Stimulated activated effector memory CD8-positive, alpha-beta T cell treated with anti-CD3 and anti-CD28 coated beads, Interleukin-12 subunit alpha, Interleukin-12 subunit beta, amount 100 ng/mL, for 72 hours (primary cell): ENCODE measurements around the gene ARHGEF10L.
A peak's percentile ranks its signal among the peaks of the same experiment; 100 is the strongest.
"Not testable (repeated sequence)": the region's sequence is repeated elsewhere in the genome, so short reads cannot be mapped to it uniquely, and the experiment has no call there.

ENCODE experiments used
- ATAC-seq: fragments of 150-1000 bp; cut with Tn5 transposase; 2 replicates; pipeline ENCODE4 v1.10.0; 2021
- DNase-seq, 2 donors: peaks; one replicate each; pipeline ENCODE4 v3.0.0; 2021 to 2022; ENCODE audit warnings: low spot score in 2 of 2
- H3K27ac Mint-ChIP-seq: one replicate; pipeline ENCODE4 v1.8.0; 2022; ENCODE audit warnings: mild to moderate bottlenecking, mixed read lengths
- H3K36me3 Mint-ChIP-seq: one replicate; pipeline ENCODE4 v1.8.0; 2022; ENCODE audit warnings: mild to moderate bottlenecking, mixed read lengths
- H3K4me1 Mint-ChIP-seq: one replicate; pipeline ENCODE4 v1.8.0; 2022; ENCODE audit warnings: mixed read lengths
- H3K4me3 Mint-ChIP-seq: one replicate; pipeline ENCODE4 v1.8.0; 2022; ENCODE audit warnings: mild to moderate bottlenecking, mixed read lengths
- H3K9me3 Mint-ChIP-seq: one replicate; pipeline ENCODE4 v1.8.0; 2022; ENCODE audit warnings: mixed read lengths

The ARHGEF10L gene, protein sequence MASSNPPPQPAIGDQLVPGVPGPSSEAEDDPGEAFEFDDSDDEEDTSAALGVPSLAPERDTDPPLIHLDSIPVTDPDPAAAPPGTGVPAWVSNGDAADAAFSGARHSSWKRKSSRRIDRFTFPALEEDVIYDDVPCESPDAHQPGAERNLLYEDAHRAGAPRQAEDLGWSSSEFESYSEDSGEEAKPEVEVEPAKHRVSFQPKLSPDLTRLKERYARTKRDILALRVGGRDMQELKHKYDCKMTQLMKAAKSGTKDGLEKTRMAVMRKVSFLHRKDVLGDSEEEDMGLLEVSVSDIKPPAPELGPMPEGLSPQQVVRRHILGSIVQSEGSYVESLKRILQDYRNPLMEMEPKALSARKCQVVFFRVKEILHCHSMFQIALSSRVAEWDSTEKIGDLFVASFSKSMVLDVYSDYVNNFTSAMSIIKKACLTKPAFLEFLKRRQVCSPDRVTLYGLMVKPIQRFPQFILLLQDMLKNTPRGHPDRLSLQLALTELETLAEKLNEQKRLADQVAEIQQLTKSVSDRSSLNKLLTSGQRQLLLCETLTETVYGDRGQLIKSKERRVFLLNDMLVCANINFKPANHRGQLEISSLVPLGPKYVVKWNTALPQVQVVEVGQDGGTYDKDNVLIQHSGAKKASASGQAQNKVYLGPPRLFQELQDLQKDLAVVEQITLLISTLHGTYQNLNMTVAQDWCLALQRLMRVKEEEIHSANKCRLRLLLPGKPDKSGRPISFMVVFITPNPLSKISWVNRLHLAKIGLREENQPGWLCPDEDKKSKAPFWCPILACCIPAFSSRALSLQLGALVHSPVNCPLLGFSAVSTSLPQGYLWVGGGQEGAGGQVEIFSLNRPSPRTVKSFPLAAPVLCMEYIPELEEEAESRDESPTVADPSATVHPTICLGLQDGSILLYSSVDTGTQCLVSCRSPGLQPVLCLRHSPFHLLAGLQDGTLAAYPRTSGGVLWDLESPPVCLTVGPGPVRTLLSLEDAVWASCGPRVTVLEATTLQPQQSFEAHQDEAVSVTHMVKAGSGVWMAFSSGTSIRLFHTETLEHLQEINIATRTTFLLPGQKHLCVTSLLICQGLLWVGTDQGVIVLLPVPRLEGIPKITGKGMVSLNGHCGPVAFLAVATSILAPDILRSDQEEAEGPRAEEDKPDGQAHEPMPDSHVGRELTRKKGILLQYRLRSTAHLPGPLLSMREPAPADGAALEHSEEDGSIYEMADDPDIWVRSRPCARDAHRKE (N-terminal part only)

DNA sequence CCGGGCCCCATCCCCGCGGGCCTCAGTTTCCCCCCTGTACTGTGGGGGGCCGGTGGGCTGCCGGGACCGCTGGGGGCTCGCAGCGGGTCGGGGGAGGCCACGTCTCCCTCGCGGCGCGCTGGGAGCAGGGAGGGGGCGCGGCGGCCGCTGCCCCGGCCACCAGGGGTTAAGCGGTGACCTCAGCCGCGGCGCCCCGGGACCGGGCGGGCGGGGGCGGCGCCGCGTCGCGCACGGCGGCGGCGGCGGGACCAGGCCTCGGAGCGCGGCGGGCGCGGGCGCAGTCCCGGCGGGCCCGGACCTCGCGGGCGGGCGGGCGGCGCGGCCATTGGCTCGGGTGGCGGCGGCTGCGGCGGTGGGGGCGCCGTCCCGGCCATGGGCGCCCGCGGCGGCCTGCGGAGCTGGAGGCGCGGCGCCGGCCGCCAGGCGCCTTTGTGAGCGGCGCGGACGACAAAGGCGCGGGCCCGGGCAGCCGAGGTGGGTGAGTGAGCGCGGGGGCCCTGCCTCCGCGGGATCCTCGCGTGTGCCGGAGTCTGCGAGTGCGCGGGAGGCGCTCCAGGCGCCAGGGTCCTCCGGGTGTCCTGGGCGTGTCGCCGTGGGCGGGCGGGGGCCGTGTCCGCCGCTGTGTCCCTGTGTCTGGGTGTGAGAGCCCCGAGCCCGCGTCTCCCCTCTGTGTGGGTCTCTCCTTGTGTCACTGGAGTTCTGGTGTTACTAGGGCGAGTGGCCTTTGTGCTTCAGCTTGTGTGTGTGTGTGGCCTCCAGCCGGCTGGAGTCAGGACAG lies at the start of gene ARHGEF10L:
Gene ARHGEF10L (plus strand): TSS at position 222 of the 778 bp plus-strand sequence. CDS start 40,898 bp downstream, outside the sequence.
- H3K36me3 Mint-ChIP-seq = peaks cover 5% of the 10 kb centered on the region
- ATAC-seq (peak; percentile 27), DNase-seq (no peak)

DNA sequence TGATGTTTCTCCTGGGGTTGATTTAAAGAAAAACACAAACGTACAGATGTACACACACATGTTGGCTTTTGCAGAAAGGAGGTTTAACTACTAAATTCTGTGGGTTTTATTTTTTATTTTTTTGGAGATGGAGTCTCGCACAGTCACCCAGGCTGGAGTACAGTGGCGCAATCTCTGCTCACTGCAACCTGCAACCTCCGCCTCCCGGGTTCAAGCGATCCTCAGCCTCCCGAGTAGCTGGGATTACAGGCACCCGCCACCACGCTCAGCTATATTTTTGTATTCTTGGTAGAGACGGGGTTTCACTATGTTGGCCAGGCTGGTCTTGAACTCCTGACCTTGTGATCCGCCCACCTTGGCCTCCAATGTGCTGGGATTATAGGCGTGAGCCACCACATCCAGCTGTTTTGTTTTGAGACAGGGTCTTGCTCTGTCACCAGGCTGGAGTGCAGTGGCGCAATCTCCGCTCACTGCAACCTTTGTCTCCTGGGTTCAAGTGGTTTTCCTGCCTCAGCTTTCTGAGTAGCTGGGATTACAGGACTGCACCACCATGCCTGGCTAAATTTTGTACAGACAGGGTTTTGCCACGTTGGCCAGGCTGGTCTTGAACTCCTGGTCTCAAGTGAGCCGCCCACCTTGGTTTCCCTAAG lies 49.6 kb upstream of the ARHGEF10L start:
- H3K27ac Mint-ChIP-seq, ATAC-seq, H3K36me3 Mint-ChIP-seq, H3K9me3 Mint-ChIP-seq, DNase-seq, H3K4me1 Mint-ChIP-seq, H3K4me3 Mint-ChIP-seq: not testable (repeated sequence)

More for the DNA sequence above, at the start of gene ARHGEF10L:
- Mint-ChIP-seq H3K4me1 (peaks cover 9% of the 10 kb centered on the region), H3K27ac (no peak within 1 kb of the TSS), H3K4me3 (peak within 1 kb of the TSS; percentile 55), H3K9me3 (no peaks in the 10 kb centered on the region)

DNA sequence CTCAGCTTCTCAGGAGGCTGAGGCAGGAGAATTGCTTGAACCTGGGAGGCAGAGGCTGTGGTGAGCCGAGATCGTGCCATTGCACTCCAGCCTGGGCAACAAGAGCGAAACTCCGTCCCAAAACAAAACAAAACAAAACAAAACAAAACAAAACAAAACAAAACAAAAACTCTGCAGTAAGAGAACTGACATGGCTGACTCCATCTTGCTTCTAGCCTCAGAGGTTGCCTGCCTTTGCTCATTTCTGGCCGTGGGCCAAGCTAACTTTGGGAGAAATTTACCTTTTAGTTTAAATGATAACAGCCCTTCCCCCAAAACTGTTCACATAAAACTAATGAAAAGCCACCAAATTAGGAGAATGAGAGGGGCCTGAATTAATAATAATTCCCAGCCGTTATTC lies 48.8 kb upstream of the ARHGEF10L start:
- H3K27ac Mint-ChIP-seq, H3K9me3 Mint-ChIP-seq, DNase-seq, ATAC-seq, H3K36me3 Mint-ChIP-seq, H3K4me3 Mint-ChIP-seq, H3K4me1 Mint-ChIP-seq: not testable (repeated sequence)

DNA sequence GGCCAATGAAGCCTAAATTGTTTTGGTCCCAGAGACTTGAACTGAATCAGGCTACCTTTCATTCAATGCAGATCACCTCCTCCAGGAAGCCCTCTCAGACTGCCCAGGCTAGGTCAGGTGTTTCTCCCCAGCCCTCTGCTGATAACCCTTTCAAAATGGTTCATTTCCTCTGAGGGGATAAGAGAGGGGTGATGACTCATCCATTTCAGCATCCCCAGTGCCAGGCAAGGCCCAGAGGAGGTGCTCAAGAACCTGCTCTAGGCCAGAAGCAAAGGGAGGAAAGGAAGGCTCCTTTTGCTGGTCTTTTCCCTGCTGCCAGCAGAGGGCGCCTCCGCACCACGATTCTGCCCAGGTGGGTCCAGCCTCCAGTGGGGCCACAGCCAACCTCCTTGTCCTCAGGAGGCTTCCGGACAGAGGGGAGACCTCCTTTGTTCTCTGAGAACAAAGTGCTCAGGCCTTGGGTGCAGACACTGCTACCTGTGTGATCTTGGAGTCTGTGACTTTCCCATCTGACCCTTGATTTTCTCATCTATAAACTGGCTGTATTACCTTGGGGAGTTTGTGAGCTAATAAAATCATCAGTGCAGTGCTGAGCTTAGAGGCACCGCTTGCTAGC lies 45.3 kb upstream of the ARHGEF10L start:
- Mint-ChIP-seq H3K4me3 (no peak overlapping the region), H3K36me3 (no peaks in the 10 kb centered on the region), H3K4me1 (peaks cover 6% of the 10 kb centered on the region), H3K9me3 (no peaks in the 10 kb centered on the region), H3K27ac (no peak overlapping the region)
- ATAC-seq = peak; percentile 84
- DNase-seq = peak; percentile 47 to 77

DNA sequence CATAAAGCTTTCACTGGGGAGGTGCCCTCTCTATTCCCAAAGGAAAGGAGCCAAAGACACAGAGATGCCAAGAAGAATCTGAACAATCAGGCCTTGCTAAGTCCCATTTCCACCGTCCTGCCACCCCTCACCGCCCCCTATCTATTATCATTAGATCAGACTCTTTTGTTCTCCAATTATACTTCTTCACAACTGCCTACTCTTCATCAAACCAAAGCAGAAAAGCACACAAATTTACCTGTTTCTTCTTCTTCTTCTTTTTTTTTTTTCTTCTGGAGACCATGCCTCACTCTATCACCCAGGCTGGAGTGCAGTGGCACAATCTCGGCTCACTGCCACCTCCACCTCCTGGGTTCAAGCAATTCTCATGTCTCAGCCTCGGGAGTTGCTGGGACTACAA lies 43.1 kb upstream of the ARHGEF10L start:
- no peak for ATAC-seq

DNA sequence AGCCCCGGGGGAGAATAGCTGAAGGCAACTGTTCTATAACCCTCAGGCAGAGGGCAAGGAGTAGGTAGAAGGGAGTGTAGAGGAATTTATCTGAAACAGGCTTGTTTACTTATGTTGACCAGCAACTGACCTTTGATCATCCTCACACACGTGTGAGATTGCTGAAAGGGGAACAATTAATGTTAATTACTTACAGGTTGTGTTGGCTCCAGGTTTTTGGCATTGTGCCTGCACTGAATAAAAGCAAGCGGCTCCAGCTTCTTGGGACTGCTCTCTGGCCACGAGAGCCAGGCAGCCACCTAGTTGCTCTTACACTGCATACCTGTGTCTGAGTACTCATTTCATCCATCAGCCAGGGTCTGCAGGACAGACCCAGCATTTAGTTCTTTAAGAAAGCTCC lies 41.3 kb upstream of the ARHGEF10L start:
- Mint-ChIP-seq H3K36me3 (no peaks in the 10 kb centered on the region), H3K27ac (no peak overlapping the region), H3K4me3 (no peak overlapping the region), H3K9me3 (no peaks in the 10 kb centered on the region), H3K4me1 (peaks cover 6% of the 10 kb centered on the region)
- DNase-seq (no peak), ATAC-seq (no peak)

More for the DNA sequence above, 43.1 kb upstream of the ARHGEF10L start:
- Mint-ChIP-seq H3K4me1 (peaks cover 6% of the 10 kb centered on the region), H3K27ac (no peak overlapping the region), H3K36me3 (no peaks in the 10 kb centered on the region), H3K9me3 (no peaks in the 10 kb centered on the region), H3K4me3 (no peak overlapping the region)
- DNase-seq = no peak

DNA sequence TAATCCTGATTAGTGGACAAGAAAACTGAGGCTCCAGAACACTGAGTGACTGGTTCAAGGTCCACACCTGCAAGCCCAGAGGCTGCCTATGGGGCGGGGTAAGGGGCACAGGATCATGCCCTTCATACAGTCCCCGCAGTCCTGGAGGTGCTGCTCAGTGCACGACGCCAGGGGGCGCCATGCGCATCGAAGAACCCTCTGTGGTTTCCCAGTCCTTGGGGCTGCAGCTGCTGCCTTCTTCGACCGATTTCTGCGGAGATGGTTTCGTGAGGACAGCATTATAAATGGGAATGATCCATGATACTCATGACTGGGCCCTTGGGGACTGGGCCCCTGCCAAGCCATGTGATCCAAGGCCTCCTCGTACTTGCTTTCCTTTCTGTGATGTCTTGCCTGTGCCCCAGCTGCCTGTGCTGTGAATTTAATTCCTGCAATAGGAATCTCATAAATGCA lies 37.1 kb upstream of the ARHGEF10L start:
- ATAC-seq = peak; percentile 74
- H3K36me3 Mint-ChIP-seq = no peaks in the 10 kb centered on the region
- no peaks in the 10 kb centered on the region for H3K4me1 Mint-ChIP-seq
- H3K4me3 Mint-ChIP-seq = no peak overlapping the region
- DNase-seq = peak; percentile 47 to 76
- no peak overlapping the region for H3K27ac Mint-ChIP-seq
- H3K9me3 Mint-ChIP-seq = no peaks in the 10 kb centered on the region

DNA sequence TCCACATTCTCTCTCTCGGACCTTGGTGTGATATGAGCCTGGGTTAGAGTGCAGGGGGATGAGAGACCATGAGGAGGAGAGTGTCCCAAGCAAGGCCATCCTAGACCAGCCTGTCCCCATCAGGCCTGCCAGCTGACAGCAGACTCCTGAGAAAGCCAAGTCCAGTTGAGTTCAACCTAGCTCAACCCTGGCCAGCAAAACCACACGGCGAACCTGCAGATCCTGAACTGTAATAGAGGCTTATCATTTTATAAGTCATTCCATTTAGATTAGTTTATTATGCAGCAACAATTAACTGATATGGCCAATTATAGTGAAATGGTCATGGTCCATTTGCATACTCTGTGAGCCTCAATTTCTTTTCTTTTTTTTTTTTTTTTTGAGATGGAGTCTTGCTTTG lies 36.4 kb upstream of the ARHGEF10L start:
- no peaks in the 10 kb centered on the region for H3K4me1 Mint-ChIP-seq
- DNase-seq = no peak
- ATAC-seq = no peak
- H3K9me3 Mint-ChIP-seq = no peaks in the 10 kb centered on the region
- no peak overlapping the region for H3K4me3 Mint-ChIP-seq
- H3K27ac Mint-ChIP-seq = no peak overlapping the region
- no peaks in the 10 kb centered on the region for H3K36me3 Mint-ChIP-seq

DNA sequence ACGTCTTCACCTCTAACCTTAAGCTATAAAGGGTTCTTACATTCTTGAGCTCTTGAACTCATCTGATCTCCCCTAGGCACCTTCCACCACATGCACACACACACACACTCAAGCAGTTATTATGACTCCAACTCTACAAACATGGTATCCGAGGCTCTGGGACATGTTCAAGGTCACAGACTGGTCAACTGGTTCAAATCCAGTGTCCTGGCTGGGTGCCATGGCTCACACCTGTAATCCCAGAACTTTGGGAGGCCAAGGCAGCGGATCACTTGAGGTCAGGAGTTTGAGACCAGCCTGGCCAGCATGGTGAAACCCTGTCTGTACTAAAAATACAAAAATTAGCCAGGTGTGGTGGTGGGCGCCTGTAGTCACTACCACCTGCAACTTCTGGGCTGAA lies 32.3 kb upstream of the ARHGEF10L start:
- not testable (repeated sequence) for H3K4me1 Mint-ChIP-seq, H3K4me3 Mint-ChIP-seq, DNase-seq, ATAC-seq, H3K36me3 Mint-ChIP-seq, H3K9me3 Mint-ChIP-seq, H3K27ac Mint-ChIP-seq

DNA sequence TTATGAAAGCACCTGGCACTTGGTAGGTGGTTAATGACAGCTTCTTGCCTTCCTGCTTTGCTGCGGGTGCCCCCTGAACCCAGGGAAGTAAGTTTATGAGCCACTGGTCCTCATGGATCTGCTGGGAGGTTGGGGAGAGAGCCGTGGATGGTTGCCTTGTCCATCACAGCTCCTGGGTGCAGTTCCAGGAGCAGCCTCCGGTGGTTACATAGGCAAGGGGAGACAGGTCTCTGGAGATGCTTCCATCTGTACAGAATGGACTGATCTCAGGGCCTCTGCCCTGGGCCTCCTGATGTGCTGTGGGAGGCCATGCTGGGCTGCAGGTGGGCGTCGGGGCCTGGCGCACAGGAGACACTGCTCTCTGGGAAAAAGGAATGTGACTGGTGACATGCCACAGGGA lies 31.6 kb upstream of the ARHGEF10L start:
- ATAC-seq = peak; percentile 31
- Mint-ChIP-seq H3K36me3 (no peaks in the 10 kb centered on the region), H3K4me1 (no peaks in the 10 kb centered on the region), H3K27ac (no peak overlapping the region), H3K9me3 (no peaks in the 10 kb centered on the region), H3K4me3 (no peak overlapping the region)
- DNase-seq = no peak

DNA sequence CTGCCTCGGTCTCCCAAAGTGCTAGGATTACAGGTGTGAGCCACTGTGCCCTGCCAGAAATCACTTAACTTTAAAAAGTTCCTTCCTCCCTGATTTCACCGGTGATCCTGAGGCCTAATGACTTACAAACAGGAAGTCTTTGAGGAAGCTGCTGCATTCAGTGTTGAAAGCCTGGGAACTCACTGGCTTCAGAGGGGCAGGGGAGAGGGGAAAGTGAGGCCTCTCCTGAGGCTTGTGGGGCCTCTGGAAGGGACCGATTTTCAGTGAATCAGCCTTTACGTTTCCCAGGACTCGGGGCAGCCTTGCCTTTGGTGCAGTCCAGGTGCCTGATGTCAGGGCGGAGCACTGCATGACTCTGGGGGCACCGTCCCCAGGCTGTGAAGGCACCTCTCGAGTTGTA lies 30.1 kb upstream of the ARHGEF10L start:
- Mint-ChIP-seq H3K9me3 (no peaks in the 10 kb centered on the region), H3K4me1 (no peaks in the 10 kb centered on the region), H3K27ac (no peak overlapping the region), H3K4me3 (no peak overlapping the region), H3K36me3 (no peaks in the 10 kb centered on the region)
- no peak for ATAC-seq
- DNase-seq = no peak

DNA sequence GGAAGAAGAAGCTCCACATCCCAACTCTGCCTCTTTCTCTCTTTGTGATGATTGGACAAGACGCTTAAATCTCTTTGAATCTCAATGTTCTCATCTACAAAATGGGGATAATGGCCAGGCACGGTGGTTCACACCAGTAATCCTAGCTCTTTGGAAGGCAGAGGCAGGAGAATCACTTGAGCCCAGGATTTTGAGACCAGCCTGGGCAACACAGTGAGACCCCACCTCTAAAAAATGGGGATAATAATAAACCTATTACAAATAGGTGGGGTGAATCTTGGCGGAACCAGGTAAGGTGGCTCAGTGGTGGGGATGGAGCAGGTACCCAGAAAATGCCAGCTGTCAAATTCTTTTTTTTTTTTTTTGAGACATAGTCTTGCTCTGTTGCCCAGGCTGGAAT lies 29.4 kb upstream of the ARHGEF10L start:
- no peak for DNase-seq
- no peaks in the 10 kb centered on the region for H3K36me3 Mint-ChIP-seq
- ATAC-seq = no peak
- no peak overlapping the region for H3K27ac Mint-ChIP-seq
- no peaks in the 10 kb centered on the region for H3K4me1 Mint-ChIP-seq
- no peak overlapping the region for H3K4me3 Mint-ChIP-seq
- no peaks in the 10 kb centered on the region for H3K9me3 Mint-ChIP-seq

DNA sequence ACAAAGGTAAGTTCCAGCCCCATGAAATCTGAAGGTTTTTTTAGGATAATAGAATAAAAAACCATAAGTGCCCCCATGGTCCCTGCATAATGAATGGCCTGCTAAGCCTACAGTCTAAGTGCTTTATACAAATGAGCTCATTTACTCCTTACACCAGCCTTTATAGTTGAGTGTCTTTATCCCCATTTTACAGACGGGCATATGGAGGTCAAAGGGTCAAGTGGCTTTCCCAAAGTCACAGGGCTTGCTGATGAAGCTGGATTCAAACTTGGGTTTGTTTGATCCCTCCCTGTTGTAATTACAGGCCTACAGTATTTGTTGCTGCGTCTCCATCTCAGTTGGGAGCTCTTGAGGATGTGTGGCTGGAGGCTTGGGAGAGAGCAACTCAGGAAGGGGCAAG lies 28.3 kb upstream of the ARHGEF10L start:
- no peak for ATAC-seq
- Mint-ChIP-seq H3K4me1 (no peaks in the 10 kb centered on the region), H3K9me3 (no peaks in the 10 kb centered on the region), H3K4me3 (no peak overlapping the region), H3K27ac (no peak overlapping the region), H3K36me3 (no peaks in the 10 kb centered on the region)
- DNase-seq = no peak

DNA sequence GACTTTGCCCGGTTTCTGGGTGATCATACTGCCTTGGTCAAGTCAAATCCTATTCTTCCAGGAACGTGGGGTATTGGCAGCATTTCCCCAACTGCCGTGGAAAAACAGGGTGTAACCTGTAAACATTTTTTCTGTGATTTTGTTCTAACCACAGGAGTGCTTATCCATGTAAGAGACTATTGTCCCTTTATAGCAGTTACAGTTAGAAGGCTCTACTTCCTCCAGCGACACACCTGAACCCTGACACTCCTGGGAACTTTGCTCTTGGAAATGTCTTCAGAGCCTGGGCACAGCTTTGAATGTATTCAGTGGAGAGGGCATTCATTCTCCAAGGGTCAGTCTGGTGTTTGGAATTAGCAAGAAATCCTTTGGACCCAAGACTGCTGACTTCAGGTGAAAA lies 26.4 kb upstream of the ARHGEF10L start:
- no peak for ATAC-seq
- H3K4me1 Mint-ChIP-seq = no peaks in the 10 kb centered on the region
- no peaks in the 10 kb centered on the region for H3K9me3 Mint-ChIP-seq
- H3K4me3 Mint-ChIP-seq = no peak overlapping the region
- H3K36me3 Mint-ChIP-seq = no peaks in the 10 kb centered on the region
- no peak for DNase-seq
- no peak overlapping the region for H3K27ac Mint-ChIP-seq
